Measurements from ENCODE around the gene CACNA1C. TPM values are rescaled to one million over a fixed set of nuclear protein-coding genes. Genes with fewer than 3 reads are reported as not detected.

CACNA1C gene
- total RNA-seq, 1 donor from 2014 or later, result 1.6 TPM

DNA sequence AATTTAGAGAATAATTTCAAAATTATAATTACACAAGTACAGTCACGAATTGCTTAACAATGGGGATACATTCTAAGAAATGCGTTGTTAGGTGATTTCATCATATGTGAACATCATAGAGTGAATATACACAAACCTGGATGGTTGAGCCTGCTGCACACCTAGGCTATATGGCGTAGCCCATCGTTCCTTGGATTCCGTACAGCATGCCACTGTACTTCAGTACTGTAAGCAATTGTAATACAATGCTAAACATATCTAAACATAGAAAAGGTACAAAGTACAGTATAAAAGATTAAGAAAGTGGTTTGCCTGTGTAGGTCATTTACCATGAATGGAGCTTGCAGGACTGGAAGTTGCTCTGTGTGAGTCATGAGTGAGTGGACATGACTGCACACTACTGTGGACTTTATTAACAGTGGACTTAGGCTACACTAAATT, 286.2 kb downstream of the CACNA1C start:
- no peaks in the 10 kb centered on the region for H3K27me3 Mint-ChIP-seq (ENCODE audit: low read depth)
- peaks cover 4% of the 10 kb centered on the region for H3K9me3 Mint-ChIP-seq
- TF ChIP-seq, protein P1, sequence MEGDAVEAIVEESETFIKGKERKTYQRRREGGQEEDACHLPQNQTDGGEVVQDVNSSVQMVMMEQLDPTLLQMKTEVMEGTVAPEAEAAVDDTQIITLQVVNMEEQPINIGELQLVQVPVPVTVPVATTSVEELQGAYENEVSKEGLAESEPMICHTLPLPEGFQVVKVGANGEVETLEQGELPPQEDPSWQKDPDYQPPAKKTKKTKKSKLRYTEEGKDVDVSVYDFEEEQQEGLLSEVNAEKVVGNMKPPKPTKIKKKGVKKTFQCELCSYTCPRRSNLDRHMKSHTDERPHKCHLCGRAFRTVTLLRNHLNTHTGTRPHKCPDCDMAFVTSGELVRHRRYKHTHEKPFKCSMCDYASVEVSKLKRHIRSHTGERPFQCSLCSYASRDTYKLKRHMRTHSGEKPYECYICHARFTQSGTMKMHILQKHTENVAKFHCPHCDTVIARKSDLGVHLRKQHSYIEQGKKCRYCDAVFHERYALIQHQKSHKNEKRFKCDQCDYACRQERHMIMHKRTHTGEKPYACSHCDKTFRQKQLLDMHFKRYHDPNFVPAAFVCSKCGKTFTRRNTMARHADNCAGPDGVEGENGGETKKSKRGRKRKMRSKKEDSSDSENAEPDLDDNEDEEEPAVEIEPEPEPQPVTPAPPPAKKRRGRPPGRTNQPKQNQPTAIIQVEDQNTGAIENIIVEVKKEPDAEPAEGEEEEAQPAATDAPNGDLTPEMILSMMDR (conservative IDR thresholded peaks at IDR 0.05), result no peak
- H3K4me1 Mint-ChIP-seq, result peaks cover 34% of the 10 kb centered on the region
- H3K4me3 Mint-ChIP-seq, result no peak overlapping the region
- H3K27ac Mint-ChIP-seq (ENCODE audit: unreplicated experiment), result no peak overlapping the region
- DNase-seq (ENCODE audit: low read depth, low spot score), result no peak
- H3K36me3 Mint-ChIP-seq (ENCODE audit: low read depth), result no peaks in the 10 kb centered on the region

DNA sequence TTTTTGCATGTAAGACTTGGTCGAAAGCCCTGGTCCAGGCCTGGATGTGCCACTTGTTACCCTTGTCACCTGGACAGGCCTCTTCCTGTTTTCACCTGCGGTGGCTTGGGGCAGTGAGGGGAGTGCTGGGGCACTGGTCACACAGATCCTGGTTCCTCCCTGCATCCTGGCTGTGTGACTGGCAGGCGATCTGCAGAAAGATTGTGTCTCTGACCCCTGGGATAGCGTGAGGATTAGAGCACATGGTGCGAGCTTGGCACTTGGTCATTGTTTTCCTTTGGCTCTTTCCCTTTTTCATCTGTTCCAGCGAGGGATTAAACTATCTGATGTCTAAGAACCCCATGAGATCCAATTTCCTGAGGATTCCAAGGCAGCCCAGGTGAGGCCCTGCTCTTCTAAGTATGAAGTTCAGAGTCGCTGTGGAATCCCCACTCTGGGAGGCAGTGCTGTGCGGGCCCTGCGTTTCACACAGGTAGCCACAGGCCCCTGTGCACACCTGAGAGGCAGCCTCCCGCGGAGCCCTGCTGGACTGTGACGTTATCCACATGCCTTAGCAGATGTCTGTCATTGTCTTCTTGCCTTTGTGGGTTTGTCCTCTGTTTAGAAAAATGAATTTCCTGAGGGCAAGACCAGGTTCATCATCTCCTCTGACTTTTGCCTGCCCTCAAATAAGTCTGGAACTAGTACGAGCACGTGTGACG, 288.4 kb downstream of the CACNA1C start:
- DNase-seq (ENCODE audit: low read depth, low spot score), result no peak
- Mint-ChIP-seq H3K27me3 (ENCODE audit: low read depth) (no peaks in the 10 kb centered on the region), H3K4me1 (peaks cover 21% of the 10 kb centered on the region), H3K4me3 (no peak overlapping the region), H3K27ac (ENCODE audit: unreplicated experiment) (no peak overlapping the region), H3K9me3 (no peaks in the 10 kb centered on the region), H3K36me3 (ENCODE audit: low read depth) (no peaks in the 10 kb centered on the region)
- TF ChIP-seq, protein P1 (conservative IDR thresholded peaks at IDR 0.05), result no peak

DNA sequence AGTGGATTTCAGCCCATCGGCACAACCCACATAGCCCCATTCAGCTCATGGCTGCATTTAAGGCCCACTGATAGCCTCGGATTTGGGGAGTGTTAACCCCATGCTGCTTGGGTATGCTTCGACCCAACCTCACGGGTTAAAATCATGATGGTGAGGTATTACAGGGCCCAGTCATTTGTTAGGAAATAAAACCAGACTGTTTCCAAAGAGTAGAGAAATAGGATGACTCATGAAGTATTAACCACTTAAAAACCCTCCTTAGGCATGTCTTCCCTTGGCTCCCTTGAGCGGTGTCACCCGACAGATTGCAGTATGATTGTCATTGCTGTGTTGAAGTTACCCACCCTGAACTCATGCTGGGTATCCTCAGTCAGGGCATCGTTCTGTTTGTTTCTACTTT, 289.1 kb downstream of the CACNA1C start:
- DNase-seq (ENCODE audit: low read depth, low spot score), result no peak
- Mint-ChIP-seq H3K9me3 (no peaks in the 10 kb centered on the region), H3K27me3 (ENCODE audit: low read depth) (no peaks in the 10 kb centered on the region), H3K36me3 (ENCODE audit: low read depth) (no peaks in the 10 kb centered on the region), H3K27ac (ENCODE audit: unreplicated experiment) (no peak overlapping the region), H3K4me3 (no peak overlapping the region), H3K4me1 (peaks cover 19% of the 10 kb centered on the region)
- TF ChIP-seq, protein P1 (conservative IDR thresholded peaks at IDR 0.05), result no peak

DNA sequence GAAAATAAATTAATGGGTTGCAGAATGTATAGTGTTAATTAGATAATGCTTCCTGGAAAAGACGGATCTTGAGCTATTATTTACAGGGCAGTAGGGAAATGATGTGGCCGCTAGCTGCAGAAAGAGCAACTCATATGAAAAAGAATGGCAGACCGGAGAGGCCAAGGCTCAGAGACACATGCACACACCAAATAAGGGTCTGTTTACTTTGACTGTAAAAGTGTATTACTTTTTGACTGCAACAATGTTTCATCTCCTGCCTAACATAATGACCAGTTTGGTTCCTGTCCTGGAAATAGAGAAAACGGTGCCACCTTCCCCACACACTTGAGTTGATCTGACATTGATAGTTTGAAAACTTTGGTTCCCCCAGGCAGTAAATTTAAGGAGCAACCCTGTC, 290.9 kb downstream of the CACNA1C start:
- Mint-ChIP-seq H3K4me1 (peaks cover 16% of the 10 kb centered on the region), H3K36me3 (ENCODE audit: low read depth) (no peaks in the 10 kb centered on the region), H3K9me3 (no peaks in the 10 kb centered on the region), H3K4me3 (no peak overlapping the region), H3K27ac (ENCODE audit: unreplicated experiment) (peak overlapping the region; percentile 9), H3K27me3 (ENCODE audit: low read depth) (no peaks in the 10 kb centered on the region)
- no peak for DNase-seq (ENCODE audit: low read depth, low spot score)
- TF ChIP-seq, protein P1 (conservative IDR thresholded peaks at IDR 0.05), result no peak

DNA sequence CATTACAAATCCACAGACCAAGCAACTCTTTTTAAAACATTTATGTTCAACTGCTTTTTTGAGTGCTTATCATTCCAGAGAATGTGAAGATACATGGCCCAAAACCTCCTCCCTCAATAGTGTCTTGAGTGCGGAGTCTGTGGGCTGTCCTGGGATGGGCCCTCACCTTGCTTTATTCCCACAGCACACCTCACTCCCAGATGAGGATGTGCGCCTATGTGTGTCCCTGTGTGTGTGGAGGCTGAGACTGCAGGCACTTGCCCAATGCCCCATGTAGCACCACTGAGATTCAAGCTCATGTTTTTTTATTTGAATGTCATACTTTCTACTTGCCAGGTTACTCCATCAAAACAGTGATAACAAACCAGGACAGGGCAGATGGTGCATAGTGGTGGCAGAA, 291.7 kb downstream of the CACNA1C start:
- H3K27ac Mint-ChIP-seq (ENCODE audit: unreplicated experiment), result no peak overlapping the region
- H3K36me3 Mint-ChIP-seq (ENCODE audit: low read depth), result no peaks in the 10 kb centered on the region
- no peaks in the 10 kb centered on the region for H3K27me3 Mint-ChIP-seq (ENCODE audit: low read depth)
- no peak overlapping the region for H3K4me3 Mint-ChIP-seq
- TF ChIP-seq, protein P1 (conservative IDR thresholded peaks at IDR 0.05), result no peak
- DNase-seq (ENCODE audit: low read depth, low spot score), result no peak
- H3K4me1 Mint-ChIP-seq, result peaks cover 16% of the 10 kb centered on the region
- no peaks in the 10 kb centered on the region for H3K9me3 Mint-ChIP-seq
